Ovary (tissue), 3 donors: ENCODE data around the gene PTPRU.

ENCODE experiments used
- EP300 ChIP-seq: sonication (generic); formaldehyde crosslinking; IDR thresholded peaks from one replicate; pipeline ENCODE4 v1.6.1; 2017; ENCODE audit warnings: antibody characterized with exemption
- POLR2A ChIP-seq: fragments of 450-650 bp; IDR thresholded peaks from one replicate; pipeline ENCODE4 v1.6.1; 2017; ENCODE audit warnings: antibody characterized with exemption, mild to moderate bottlenecking, moderate library complexity
- TF ChIP-seq, protein P1 (sequence below), 3 donors: fragments of 450-650 bp in 2 of 3; fragments of 200-600 bp in 1 of 3; IDR thresholded peaks; one replicate each; pipeline versions ENCODE4 v1.5.1 to v1.8.0; 2016 to 2022; ENCODE audit warnings: antibody characterized with exemption in 3 of 3, mild to moderate bottlenecking in 1 of 3
- donor health status: DM: no; HTN: no; CAD: no.

DNA sequence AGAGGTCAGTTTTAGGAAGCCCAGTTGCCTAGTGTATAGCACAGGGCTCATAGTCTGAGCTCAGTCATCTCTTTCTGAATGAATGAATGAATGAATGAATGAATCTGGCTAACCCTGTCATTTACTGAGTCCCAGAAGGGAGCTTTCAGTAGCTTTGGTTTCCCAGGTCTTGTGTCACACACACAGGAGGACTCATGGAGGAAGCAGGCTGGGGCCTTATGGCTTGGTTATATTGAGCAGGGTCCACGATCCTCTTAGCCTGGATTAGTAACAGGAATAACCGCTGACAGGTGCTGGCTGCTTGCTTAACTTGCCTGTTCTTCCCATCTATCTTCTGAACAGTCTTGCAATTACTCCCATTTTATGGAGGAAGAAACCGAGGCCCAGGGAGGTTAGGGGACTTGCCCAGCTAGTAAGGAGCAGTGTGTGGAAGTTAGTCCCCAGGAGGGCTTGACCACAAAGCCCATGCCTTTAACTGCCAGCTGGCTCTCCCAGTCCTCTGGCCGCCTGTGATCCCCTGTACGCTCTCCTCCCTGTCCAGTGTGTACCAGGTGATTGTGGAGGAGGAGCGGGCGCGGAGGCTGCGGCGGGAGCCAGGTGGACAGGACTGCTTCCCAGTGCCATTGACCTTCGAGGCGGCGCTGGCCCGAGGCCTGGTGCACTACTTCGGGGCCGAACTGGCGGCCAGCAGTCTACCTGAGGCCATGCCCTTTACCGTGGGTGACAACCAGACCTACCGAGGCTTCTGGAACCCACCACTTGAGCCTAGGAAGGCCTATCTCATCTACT, 46.0 kb downstream of the PTPRU start:
- TF ChIP-seq, protein P1, sequence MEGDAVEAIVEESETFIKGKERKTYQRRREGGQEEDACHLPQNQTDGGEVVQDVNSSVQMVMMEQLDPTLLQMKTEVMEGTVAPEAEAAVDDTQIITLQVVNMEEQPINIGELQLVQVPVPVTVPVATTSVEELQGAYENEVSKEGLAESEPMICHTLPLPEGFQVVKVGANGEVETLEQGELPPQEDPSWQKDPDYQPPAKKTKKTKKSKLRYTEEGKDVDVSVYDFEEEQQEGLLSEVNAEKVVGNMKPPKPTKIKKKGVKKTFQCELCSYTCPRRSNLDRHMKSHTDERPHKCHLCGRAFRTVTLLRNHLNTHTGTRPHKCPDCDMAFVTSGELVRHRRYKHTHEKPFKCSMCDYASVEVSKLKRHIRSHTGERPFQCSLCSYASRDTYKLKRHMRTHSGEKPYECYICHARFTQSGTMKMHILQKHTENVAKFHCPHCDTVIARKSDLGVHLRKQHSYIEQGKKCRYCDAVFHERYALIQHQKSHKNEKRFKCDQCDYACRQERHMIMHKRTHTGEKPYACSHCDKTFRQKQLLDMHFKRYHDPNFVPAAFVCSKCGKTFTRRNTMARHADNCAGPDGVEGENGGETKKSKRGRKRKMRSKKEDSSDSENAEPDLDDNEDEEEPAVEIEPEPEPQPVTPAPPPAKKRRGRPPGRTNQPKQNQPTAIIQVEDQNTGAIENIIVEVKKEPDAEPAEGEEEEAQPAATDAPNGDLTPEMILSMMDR (IDR thresholded peaks at IDR 0.05), result no peak
- no peak for TF ChIP-seq EP300
- TF ChIP-seq POLR2A, result no peak
